OCI-LY3 (cell line): ENCODE data around the gene HSF5.
"Not testable (repeated sequence)": the region's sequence is repeated elsewhere in the genome, so short reads cannot be mapped to it uniquely, and the experiment has no call there.

Source experiments
- H2AFZ ChIP-seq: fragments of 200-600, 300-600 bp; shearing (Covaris generic); 2 replicates; pipeline ENCODE4 v1.6.0; 2014; ENCODE audit warnings: antibody characterized with exemption, low read depth, low read length
- H3K27ac ChIP-seq: fragments of 200-600, 300-600 bp; sonication (generic); 2 replicates; pipeline ENCODE4 v1.5.1; 2014; ENCODE audit warnings: mild to moderate bottlenecking, low read length, moderate library complexity, mixed read lengths
- H3K27me3 ChIP-seq: fragments of 200-600, 300-600 bp; sonication (generic); 2 replicates; pipeline ENCODE4 v1.6.1; 2014; ENCODE audit warnings: low read depth, low read length, mixed read lengths
- H3K36me3 ChIP-seq: fragments of 200-600, 300-600 bp; sonication (generic); replicated peaks from 2 replicates; pipeline ENCODE3; 2014; ENCODE audit warnings: low read depth, low read length, mixed read lengths
- H3K4me1 ChIP-seq: fragments of 300-600, 200-600 bp; sonication (generic); 2 replicates; pipeline ENCODE4 v1.6.1; 2014; ENCODE audit warnings: low read length, mixed read lengths
- H3K4me2 ChIP-seq: fragments of 200-600, 300-600 bp; sonication (generic); 2 replicates; pipeline ENCODE4 v1.6.1; 2014; ENCODE audit warnings: low read length, mixed read lengths
- H3K4me3 ChIP-seq: fragments of 300-600, 200-600 bp; sonication (generic); 2 replicates; pipeline ENCODE4 v1.5.1; 2014; ENCODE audit warnings: antibody characterized with exemption, mild to moderate bottlenecking, low read length, moderate library complexity
- H3K79me2 ChIP-seq: fragments of 300-600, 200-600 bp; shearing (Covaris generic); 2 replicates; pipeline ENCODE4 v1.6.1; 2014; ENCODE audit warnings: mild to moderate bottlenecking, low read length, mixed read lengths
- H3K9ac ChIP-seq: fragments of 300-600, 200-600 bp; shearing (Covaris generic); 2 replicates; pipeline ENCODE4 v1.6.0; 2014; ENCODE audit warnings: mild to moderate bottlenecking, low read length, moderate library complexity
- H3K9me3 ChIP-seq: fragments of 200-600, 300-600 bp; shearing (Covaris generic); 2 replicates; pipeline ENCODE4 v1.6.1; 2014; ENCODE audit warnings: low read length, mixed read lengths; ENCODE audit not compliant: insufficient read depth
- H4K20me1 ChIP-seq: fragments of 200-600, 300-600 bp; sonication (generic); 2 replicates; pipeline ENCODE4 v1.6.1; 2016; ENCODE audit warnings: low read length, mixed read lengths; ENCODE audit not compliant: insufficient read depth
- CTCF ChIP-seq: fragments of 200-600, 300-600 bp; sonication (generic); IDR thresholded peaks from 2 replicates; pipeline ENCODE4 v1.5.1; 2014; ENCODE audit warnings: antibody characterized with exemption, low read length, low read depth
- EZH2phosphoT487 ChIP-seq: fragments of 200-600 bp; shearing (Covaris generic); IDR thresholded peaks from 2 replicates; pipeline ENCODE4 v1.6.1; 2018; ENCODE audit warnings: antibody characterized with exemption, mixed run types, low read depth

HSF5 gene

DNA sequence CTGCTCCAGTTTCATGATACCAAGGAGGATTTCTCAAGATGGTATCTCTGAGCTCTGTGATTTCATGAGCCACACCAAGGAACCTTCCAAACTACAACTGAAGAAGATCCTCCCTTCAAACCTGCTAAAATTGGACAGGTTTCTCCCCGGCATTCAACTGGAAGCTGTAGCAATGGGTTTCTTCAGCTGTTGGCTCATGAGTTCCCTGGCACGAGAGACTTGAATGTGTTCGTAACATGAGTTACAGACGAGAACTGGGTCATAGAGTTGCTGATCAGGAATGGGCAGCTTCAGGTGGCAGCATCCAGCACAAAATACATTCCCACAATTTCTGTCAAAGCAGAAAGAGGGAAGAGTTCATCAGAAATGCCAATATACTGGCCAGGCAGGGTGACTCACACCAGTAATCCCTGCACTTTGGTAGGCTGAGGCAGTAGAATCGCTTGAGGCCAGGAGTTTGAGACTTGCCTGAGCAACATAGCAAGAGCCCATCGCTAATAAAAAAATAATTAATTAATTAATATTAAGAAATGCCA is 3.4 kb upstream of the HSF5 start:
- Histone ChIP-seq H3K9ac (no peak overlapping the region), H3K4me2 (no peak overlapping the region), H3K79me2 (peaks cover 17% of the 10 kb centered on the region; the same call in 1 of the 2 replicates), H2AFZ (no peak overlapping the region), H3K4me1 (no peaks in the 10 kb centered on the region), H3K27me3 (no peaks in the 10 kb centered on the region), H3K9me3 (no peaks in the 10 kb centered on the region), H3K36me3 (peaks cover 72% of the 10 kb centered on the region), H3K4me3 (no peak overlapping the region), H3K27ac (no peak overlapping the region), H4K20me1 (peaks cover 18% of the 10 kb centered on the region)
- TF ChIP-seq EZH2phosphoT487: no peak
- no peak for TF ChIP-seq CTCF

DNA sequence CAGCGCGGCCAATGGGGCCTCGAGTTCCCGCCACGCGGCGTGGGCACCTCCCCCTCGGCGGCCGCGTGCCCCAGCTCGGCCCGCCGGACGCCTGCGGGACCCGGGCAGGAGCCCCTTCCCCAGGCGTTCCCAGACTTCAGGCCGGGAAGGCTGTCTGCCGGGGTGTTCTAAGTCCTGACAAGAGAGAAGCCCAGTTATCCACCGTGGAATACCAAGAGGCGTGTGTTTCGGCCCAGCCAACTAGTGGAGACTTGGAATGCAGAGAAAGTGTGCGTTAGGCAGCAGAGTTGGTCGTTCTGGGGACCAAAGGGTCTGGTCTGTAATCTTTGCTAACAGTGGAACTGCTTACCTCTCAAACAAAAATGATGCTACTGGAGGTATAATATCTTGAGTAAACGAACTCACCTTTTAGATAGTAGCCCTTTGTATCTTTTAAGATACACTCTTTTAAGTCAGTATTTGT is 251 bp upstream of the HSF5 start:
- Histone ChIP-seq H3K27ac (no peak overlapping the region), H3K4me2 (no peak overlapping the region), H3K36me3 (peaks cover 44% of the 10 kb centered on the region), H4K20me1 (0 out of 2 replicates have a peak, but pooled peaks cover 4% of the 10 kb centered on the region), H3K9me3 (no peaks in the 10 kb centered on the region), H3K9ac (no peak overlapping the region), H3K4me3 (no peak overlapping the region), H3K4me1 (no peaks in the 10 kb centered on the region), H3K79me2 (peaks cover 9% of the 10 kb centered on the region; the same call in 1 of the 2 replicates), H3K27me3 (no peaks in the 10 kb centered on the region), H2AFZ (no peak overlapping the region)
- TF ChIP-seq CTCF (no peak), EZH2phosphoT487 (no peak)

DNA sequence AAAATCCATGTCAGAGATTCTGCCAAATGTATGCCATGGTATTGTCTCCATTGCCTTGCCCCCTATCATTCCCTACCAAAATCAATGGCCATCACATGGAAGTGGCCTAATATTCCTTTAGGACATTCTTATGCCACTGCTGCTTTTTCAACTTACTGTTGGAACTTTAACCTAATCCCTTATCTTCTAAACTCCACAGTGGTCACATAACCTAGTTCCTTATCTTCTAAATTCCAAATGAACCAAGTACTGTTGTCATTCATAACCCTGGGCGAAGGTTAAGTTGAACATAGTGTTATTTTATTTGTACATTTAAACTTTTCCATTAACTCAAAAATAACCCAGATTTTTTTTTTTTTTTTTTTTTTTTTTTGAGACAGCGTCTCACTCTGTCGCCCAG is 3.6 kb downstream of the HSF5 start:
- no peak overlapping the region for H3K4me3 ChIP-seq
- H3K27ac ChIP-seq: no peak overlapping the region
- no peaks in the 10 kb centered on the region for H4K20me1 ChIP-seq
- H3K36me3 ChIP-seq: peaks cover 12% of the 10 kb centered on the region
- H3K27me3 ChIP-seq: no peaks in the 10 kb centered on the region
- no peak overlapping the region for H2AFZ ChIP-seq
- H3K4me2 ChIP-seq: no peak overlapping the region
- no peak for TF ChIP-seq CTCF
- no peak for TF ChIP-seq EZH2phosphoT487
- H3K4me1 ChIP-seq: no peaks in the 10 kb centered on the region
- H3K9ac ChIP-seq: no peak overlapping the region
- H3K79me2 ChIP-seq: no peaks in the 10 kb centered on the region
- no peaks in the 10 kb centered on the region for H3K9me3 ChIP-seq

GRCh38 chr17:58481798-58482197 is 6.4 kb downstream of the HSF5 start:
- not testable (repeated sequence) for H3K36me3 ChIP-seq, H3K27ac ChIP-seq, H3K27me3 ChIP-seq, H3K4me1 ChIP-seq, H4K20me1 ChIP-seq, H3K9me3 ChIP-seq, H3K9ac ChIP-seq, H2AFZ ChIP-seq, H3K4me2 ChIP-seq, H3K79me2 ChIP-seq, H3K4me3 ChIP-seq

- H3K27ac ChIP-seq: no peak overlapping the region
- peaks cover 3% of the 10 kb centered on the region for H3K36me3 ChIP-seq
- no peaks in the 10 kb centered on the region for H3K9me3 ChIP-seq
- no peaks in the 10 kb centered on the region for H3K79me2 ChIP-seq
- H3K4me2 ChIP-seq: no peak overlapping the region
- no peaks in the 10 kb centered on the region for H4K20me1 ChIP-seq
- no peak overlapping the region for H3K4me3 ChIP-seq
- H3K27me3 ChIP-seq: no peaks in the 10 kb centered on the region
- H3K4me1 ChIP-seq: no peaks in the 10 kb centered on the region
- TF ChIP-seq EZH2phosphoT487 (no peak), CTCF (no peak)
- H3K9ac ChIP-seq: no peak overlapping the region
- no peak overlapping the region for H2AFZ ChIP-seq
These were observed 8.1 kb downstream of the HSF5 start for GRCh38 chr17:58480090-58480489.
